ENCODE data around the gene ZCCHC13. TPM values are rescaled to one million over a fixed set of nuclear protein-coding genes. Genes with fewer than 3 reads are reported as not detected.
"Not testable (repeated sequence)": the region's sequence is repeated elsewhere in the genome, so short reads cannot be mapped to it uniquely, and the experiment has no call there.

The ZCCHC13 gene
- total RNA-seq, 1 donor from 2014 or later = not detected

GRCh38 chrX:74321191-74321590 lies 17.2 kb downstream of the ZCCHC13 start:
- no peak for DNase-seq (ENCODE audit: low read depth in 2 of 2)

- no peak for DNase-seq (ENCODE audit: low read depth in 2 of 2)
Observed at GRCh38 chrX:74324131-74324530, 20.2 kb downstream of the ZCCHC13 start.

- peak in 1 of 2 donors; percentile 0 for DNase-seq (ENCODE audit: low read depth in 2 of 2)
Observed at GRCh38 chrX:74325130-74326059, 21.4 kb downstream of the ZCCHC13 start.

- no peak for DNase-seq (ENCODE audit: low read depth in 2 of 2)
Observed at GRCh38 chrX:74338852-74339251, 34.9 kb downstream of the ZCCHC13 start.

GRCh38 chrX:74340051-74340450 lies 36.1 kb downstream of the ZCCHC13 start:
- peak in 1 of 2 donors; percentile 5 for DNase-seq (ENCODE audit: low read depth in 2 of 2)

- not testable (repeated sequence) for DNase-seq (ENCODE audit: low read depth in 2 of 2)
Observed at GRCh38 chrX:74342211-74342610, 38.2 kb downstream of the ZCCHC13 start.

- DNase-seq (ENCODE audit: low read depth in 2 of 2) = peak; percentile 51 to 89
Observed at GRCh38 chrX:74343343-74344279, 39.6 kb downstream of the ZCCHC13 start.

GRCh38 chrX:74344280-74344622 lies 40.3 kb downstream of the ZCCHC13 start:
- DNase-seq (ENCODE audit: low read depth in 2 of 2) = no peak

GRCh38 chrX:74346088-74346487 lies 42.1 kb downstream of the ZCCHC13 start:
- no peak for DNase-seq (ENCODE audit: low read depth in 2 of 2)

- no peak for DNase-seq (ENCODE audit: low read depth in 2 of 2)
Observed at GRCh38 chrX:74349387-74349786, 45.4 kb downstream of the ZCCHC13 start.

- DNase-seq (ENCODE audit: low read depth in 2 of 2) = no peak
Observed at GRCh38 chrX:74351760-74352159, 47.8 kb downstream of the ZCCHC13 start.

GRCh38 chrX:74353984-74354383 lies 50.0 kb downstream of the ZCCHC13 start:
- DNase-seq (ENCODE audit: low read depth in 2 of 2) = no peak

Other genes starting within 250 kb of the ZCCHC13 start
- 0.39 and 1.0 TPM in 2 replicates for gene SLC16A2, start 117.3 kb downstream of the ZCCHC13 start, total RNA-seq